T-helper 1 cell treated with Interleukin-12 subunit alpha and Interleukin-12 subunit beta and Interleukin-4 antibody, amounts not matched to agents 30 μg/mL and 1 μg/mL, for 36 hours (primary cell): ENCODE data around the gene NEDD4L.
"Not testable (repeated sequence)": the region's sequence is repeated elsewhere in the genome, so short reads cannot be mapped to it uniquely, and the experiment has no call there.

Experiments
- H3K27ac Mint-ChIP-seq: one replicate; pipeline ENCODE4 v1.8.0; 2021; ENCODE audit warnings: mild to moderate bottlenecking, mixed read lengths
- H3K27me3 Mint-ChIP-seq: one replicate; pipeline ENCODE4 v1.8.0; 2021; ENCODE audit warnings: low read depth, mixed read lengths
- H3K36me3 Mint-ChIP-seq: one replicate; pipeline ENCODE4 v1.8.0; 2021; ENCODE audit warnings: low read depth, mixed read lengths
- H3K4me1 Mint-ChIP-seq: one replicate; pipeline ENCODE4 v1.8.0; 2021; ENCODE audit warnings: low read depth, mixed read lengths
- H3K4me3 Mint-ChIP-seq: one replicate; pipeline ENCODE4 v1.8.0; 2021; ENCODE audit warnings: mild to moderate bottlenecking, moderate library complexity, mixed read lengths
- H3K9me3 Mint-ChIP-seq: one replicate; pipeline ENCODE4 v1.8.0; 2021; ENCODE audit warnings: mixed read lengths

NEDD4L gene

GRCh38 chr18:58280191-58280590 lies 236.2 kb downstream of the NEDD4L start:
- H3K4me3 Mint-ChIP-seq = no peak overlapping the region
- H3K9me3 Mint-ChIP-seq = no peaks in the 10 kb centered on the region
- H3K27ac Mint-ChIP-seq = no peak overlapping the region

DNA sequence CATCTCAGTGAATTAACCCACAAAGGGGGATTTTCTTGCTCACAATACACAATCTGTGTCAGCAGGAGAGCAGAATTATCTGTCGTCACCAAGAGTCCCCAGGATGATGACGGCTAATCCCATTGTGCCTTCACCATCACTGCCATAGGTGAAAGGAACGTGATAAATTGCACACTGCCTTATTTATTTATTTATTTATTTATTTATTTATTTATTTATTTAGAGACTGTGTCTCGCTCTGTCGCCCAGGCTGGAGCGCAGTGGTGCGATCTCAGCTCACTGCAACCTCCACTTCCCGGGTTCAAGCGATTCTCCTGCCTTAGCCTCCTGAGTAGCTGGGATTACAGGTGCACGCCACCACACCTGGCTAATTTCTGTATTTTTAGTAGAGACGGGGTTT lies 238.8 kb downstream of the NEDD4L start:
- H3K4me3 Mint-ChIP-seq, H3K27me3 Mint-ChIP-seq, H3K27ac Mint-ChIP-seq, H3K9me3 Mint-ChIP-seq, H3K4me1 Mint-ChIP-seq, H3K36me3 Mint-ChIP-seq: not testable (repeated sequence)

More at GRCh38 chr18:58280191-58280590, 236.2 kb downstream of the NEDD4L start:
- no peaks in the 10 kb centered on the region for H3K36me3 Mint-ChIP-seq
- no peaks in the 10 kb centered on the region for H3K4me1 Mint-ChIP-seq
- no peaks in the 10 kb centered on the region for H3K27me3 Mint-ChIP-seq

DNA sequence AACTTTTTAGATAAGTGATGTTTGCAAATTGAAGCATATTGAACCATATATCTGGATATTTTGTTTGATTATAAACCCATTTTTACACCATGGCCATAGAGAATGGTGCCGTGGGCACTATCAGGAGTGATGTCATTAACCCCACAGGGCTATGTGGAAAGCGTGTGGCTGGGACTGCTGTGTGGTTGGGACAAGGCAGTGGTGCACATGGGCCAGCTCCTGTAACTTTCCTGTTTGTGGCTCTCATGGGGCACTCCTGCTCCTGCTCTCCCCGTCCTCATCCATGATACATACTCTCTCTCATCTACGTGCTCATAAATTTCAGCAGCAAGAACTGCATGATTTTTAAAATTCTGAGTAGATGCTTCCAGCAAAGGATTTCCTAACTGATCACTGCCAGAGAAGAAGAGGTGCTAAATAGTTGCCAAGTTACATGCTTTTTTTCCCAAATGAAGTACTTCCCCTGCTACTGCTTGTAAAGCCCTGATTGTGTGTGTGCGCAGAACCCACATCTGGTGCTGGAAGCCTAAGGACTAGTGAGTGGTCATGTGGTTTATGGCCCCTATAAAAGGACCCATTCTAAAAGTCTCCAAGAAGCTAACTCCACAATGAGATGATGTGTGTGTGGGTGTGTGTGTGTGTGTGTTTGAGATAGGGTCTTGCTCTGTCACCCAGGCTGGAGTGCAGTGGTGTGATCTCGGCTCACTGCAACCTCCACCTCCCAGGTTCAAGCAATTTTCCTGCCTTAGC lies 240.8 kb downstream of the NEDD4L start:
- Mint-ChIP-seq H3K4me3 (no peak overlapping the region), H3K27ac (no peak overlapping the region), H3K4me1 (no peaks in the 10 kb centered on the region), H3K9me3 (no peaks in the 10 kb centered on the region), H3K27me3 (peaks cover 5% of the 10 kb centered on the region), H3K36me3 (no peaks in the 10 kb centered on the region)

DNA sequence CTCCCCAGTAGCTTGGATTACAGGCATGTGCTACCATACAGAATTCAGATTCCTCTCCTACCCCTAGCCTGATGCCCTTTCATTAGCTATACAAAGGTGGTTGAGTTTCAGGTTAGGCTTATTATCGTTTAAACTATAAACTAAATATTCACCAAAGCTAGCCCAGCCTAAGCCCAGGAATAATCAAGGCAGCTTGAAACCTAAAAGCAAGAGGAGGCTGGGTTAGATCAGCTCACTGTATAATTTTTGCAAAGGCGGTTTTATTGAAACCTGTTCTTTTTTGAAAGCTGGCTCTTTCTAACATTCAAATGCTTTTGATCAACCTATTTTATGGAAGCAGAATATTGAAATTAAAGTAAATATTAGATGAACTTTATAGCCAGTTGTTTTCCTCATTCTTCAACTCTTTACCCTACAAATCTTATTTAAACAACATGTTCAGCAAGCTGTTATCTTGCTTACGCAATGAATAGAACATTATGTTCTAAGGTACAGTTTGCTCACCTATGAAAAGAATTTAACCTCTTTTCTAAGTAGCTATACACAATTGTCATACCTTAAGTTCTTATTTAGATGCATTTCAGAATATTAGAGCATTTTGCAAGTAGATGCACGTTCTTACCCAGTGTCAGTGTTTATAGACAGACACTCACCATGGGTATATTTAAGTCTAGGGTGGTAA lies 241.6 kb downstream of the NEDD4L start:
- no peak overlapping the region for H3K27ac Mint-ChIP-seq
- no peaks in the 10 kb centered on the region for H3K36me3 Mint-ChIP-seq
- H3K4me3 Mint-ChIP-seq = no peak overlapping the region
- no peaks in the 10 kb centered on the region for H3K4me1 Mint-ChIP-seq
- no peaks in the 10 kb centered on the region for H3K9me3 Mint-ChIP-seq
- H3K27me3 Mint-ChIP-seq = peaks cover 5% of the 10 kb centered on the region

GRCh38 chr18:58286632-58287352 lies 242.8 kb downstream of the NEDD4L start:
- Mint-ChIP-seq H3K4me1 (no peaks in the 10 kb centered on the region), H3K36me3 (no peaks in the 10 kb centered on the region), H3K4me3 (no peak overlapping the region), H3K27me3 (peaks cover 5% of the 10 kb centered on the region), H3K9me3 (no peaks in the 10 kb centered on the region), H3K27ac (no peak overlapping the region)

GRCh38 chr18:58287353-58288274 lies 243.6 kb downstream of the NEDD4L start:
- no peaks in the 10 kb centered on the region for H3K9me3 Mint-ChIP-seq
- no peak overlapping the region for H3K27ac Mint-ChIP-seq
- H3K4me3 Mint-ChIP-seq = no peak overlapping the region
- peaks cover 9% of the 10 kb centered on the region for H3K27me3 Mint-ChIP-seq
- no peaks in the 10 kb centered on the region for H3K4me1 Mint-ChIP-seq
- H3K36me3 Mint-ChIP-seq = no peaks in the 10 kb centered on the region

GRCh38 chr18:58288921-58289797 lies 245.1 kb downstream of the NEDD4L start:
- Mint-ChIP-seq H3K36me3 (no peaks in the 10 kb centered on the region), H3K27me3 (peaks cover 10% of the 10 kb centered on the region), H3K27ac (no peak overlapping the region), H3K4me3 (no peak overlapping the region), H3K4me1 (no peaks in the 10 kb centered on the region), H3K9me3 (no peaks in the 10 kb centered on the region)

DNA sequence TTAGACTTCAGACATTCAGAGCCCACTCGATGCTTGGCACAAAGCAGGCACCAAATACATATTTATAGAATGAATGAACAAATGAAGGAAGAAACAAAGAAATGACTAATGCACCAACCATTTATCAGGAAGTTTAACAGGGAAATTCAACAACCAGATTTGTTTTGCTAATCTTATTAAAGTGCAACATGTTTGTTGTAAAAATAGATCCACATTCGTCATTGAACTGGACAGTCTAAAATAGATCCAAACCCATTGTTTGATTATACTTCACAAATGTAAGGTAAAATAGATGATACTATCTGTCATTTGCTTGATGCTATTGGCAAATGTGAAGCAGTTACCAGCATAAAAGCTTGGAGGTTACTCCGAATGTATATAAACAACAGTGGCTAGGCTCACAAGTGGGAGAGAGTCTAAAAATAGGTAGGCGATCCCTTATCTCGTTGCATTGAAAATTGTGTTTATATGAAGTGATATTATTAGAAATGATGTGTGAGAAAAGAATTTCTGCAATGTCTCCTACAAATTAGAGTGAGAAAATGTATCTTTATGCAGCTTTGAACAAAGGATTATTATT lies 246.2 kb downstream of the NEDD4L start:
- peaks cover 10% of the 10 kb centered on the region for H3K27me3 Mint-ChIP-seq
- no peaks in the 10 kb centered on the region for H3K36me3 Mint-ChIP-seq
- no peak overlapping the region for H3K4me3 Mint-ChIP-seq
- no peak overlapping the region for H3K27ac Mint-ChIP-seq
- no peaks in the 10 kb centered on the region for H3K4me1 Mint-ChIP-seq
- H3K9me3 Mint-ChIP-seq = no peaks in the 10 kb centered on the region

GRCh38 chr18:58291131-58291530 lies 247.1 kb downstream of the NEDD4L start:
- Mint-ChIP-seq H3K9me3 (no peaks in the 10 kb centered on the region), H3K4me3 (no peak overlapping the region), H3K27ac (no peak overlapping the region), H3K27me3 (peaks cover 13% of the 10 kb centered on the region), H3K36me3 (no peaks in the 10 kb centered on the region), H3K4me1 (no peaks in the 10 kb centered on the region)

DNA sequence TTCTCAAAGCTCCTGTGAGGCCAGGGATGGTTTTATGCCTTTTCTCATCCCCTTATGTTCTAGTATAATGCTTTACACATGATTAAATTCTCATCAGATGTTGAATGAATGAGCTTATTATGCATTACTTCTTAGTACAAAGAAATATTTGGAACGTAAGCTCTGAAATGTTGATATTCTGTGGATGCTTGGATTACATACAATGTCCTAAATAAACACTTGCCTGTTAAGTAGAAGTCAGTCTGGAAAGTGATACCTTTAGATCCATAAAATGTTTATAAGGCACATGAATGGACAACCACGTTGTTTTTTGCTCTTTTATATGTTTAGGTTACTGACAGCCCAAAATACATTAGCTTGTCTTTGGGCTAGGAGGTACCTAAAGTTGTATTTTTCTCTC lies 248.6 kb downstream of the NEDD4L start:
- Mint-ChIP-seq H3K4me1 (no peaks in the 10 kb centered on the region), H3K27me3 (peaks cover 11% of the 10 kb centered on the region), H3K9me3 (no peaks in the 10 kb centered on the region), H3K27ac (no peak overlapping the region), H3K4me3 (no peak overlapping the region), H3K36me3 (no peaks in the 10 kb centered on the region)

GRCh38 chr18:58297198-58297597 lies 253.2 kb downstream of the NEDD4L start:
- no peaks in the 10 kb centered on the region for H3K36me3 Mint-ChIP-seq
- H3K27me3 Mint-ChIP-seq = peaks cover 22% of the 10 kb centered on the region
- no peak overlapping the region for H3K27ac Mint-ChIP-seq
- no peaks in the 10 kb centered on the region for H3K4me1 Mint-ChIP-seq
- H3K4me3 Mint-ChIP-seq = no peak overlapping the region
- H3K9me3 Mint-ChIP-seq = no peaks in the 10 kb centered on the region

DNA sequence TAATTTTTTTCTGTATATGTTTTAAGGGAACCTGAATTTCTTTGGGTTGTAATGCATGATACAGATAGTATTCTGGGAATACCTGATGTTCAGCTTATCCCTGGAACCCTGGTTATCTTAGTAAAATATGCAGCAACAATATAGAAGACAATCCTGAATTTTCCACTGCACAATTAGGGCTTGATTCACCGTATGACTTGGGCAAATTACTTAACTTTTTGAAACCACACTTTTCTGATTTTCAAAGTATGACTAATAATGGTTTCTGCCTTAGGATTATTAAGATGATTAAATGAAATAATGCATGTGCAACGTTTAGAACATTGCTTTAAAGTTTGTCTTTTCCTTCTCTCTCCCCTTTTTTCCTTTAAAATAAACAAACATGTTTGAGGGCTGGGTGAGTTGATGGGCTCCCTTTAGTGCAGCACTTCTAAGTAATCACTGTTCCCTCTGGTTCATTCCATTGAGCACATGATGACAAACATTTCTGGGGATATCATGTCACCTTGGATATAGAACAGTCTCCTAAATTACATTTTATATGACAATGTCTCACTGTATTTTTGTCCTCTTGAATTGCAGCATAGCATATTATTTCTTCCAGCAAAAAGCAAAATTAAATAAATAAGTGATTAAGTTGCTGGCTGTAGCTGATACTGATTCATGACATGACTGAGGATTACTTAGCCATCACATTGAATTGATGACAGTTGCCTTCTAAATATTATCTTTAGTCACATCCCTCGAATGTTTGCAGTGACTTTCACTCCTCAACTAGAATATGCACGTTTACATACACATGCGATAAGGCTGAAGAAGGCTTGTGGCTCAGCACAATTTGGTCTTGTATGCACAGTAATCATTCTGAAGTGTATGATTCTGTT lies 254.5 kb downstream of the NEDD4L start:
- Mint-ChIP-seq H3K27ac (no peak overlapping the region), H3K27me3 (peaks cover 24% of the 10 kb centered on the region), H3K4me1 (peaks cover 8% of the 10 kb centered on the region)

More for the DNA sequence above, 254.5 kb downstream of the NEDD4L start:
- H3K36me3 Mint-ChIP-seq = peaks cover under 1% of the 10 kb centered on the region
- H3K4me3 Mint-ChIP-seq = no peak overlapping the region
- no peaks in the 10 kb centered on the region for H3K9me3 Mint-ChIP-seq
